ENCODE data around the gene VASH1.

VASH1 gene

GRCh38 chr14:76782885-76783566 lies 21.8 kb downstream of the VASH1 start:
- no peak overlapping the region for H3K4me3 ChIP-seq (ENCODE audit: low read depth, low read length)
- TF ChIP-seq CTCF (IDR thresholded peaks at IDR 0.05; ENCODE audit: low read depth, low read length), result no peak

GRCh38 chr14:76784266-76784874 lies 23.1 kb downstream of the VASH1 start:
- no peak overlapping the region for H3K4me3 ChIP-seq (ENCODE audit: low read depth, low read length)
- TF ChIP-seq CTCF (IDR thresholded peaks at IDR 0.05; ENCODE audit: low read depth, low read length), result no peak

GRCh38 chr14:76784881-76785280 lies 23.6 kb downstream of the VASH1 start:
- no peak overlapping the region for H3K4me3 ChIP-seq (ENCODE audit: low read depth, low read length)
- peak; percentile 89 for TF ChIP-seq CTCF (IDR thresholded peaks at IDR 0.05; ENCODE audit: low read depth, low read length)

- no peak for TF ChIP-seq CTCF (IDR thresholded peaks at IDR 0.05; ENCODE audit: low read depth, low read length)
- H3K4me3 ChIP-seq (ENCODE audit: low read depth, low read length), result no peak overlapping the region
These were observed 25.3 kb downstream of the VASH1 start for GRCh38 chr14:76786601-76787000.

GRCh38 chr14:76792422-76792821 lies 31.2 kb downstream of the VASH1 start:
- TF ChIP-seq CTCF (IDR thresholded peaks at IDR 0.05; ENCODE audit: low read depth, low read length), result no peak
- no peak overlapping the region for H3K4me3 ChIP-seq (ENCODE audit: low read depth, low read length)

GRCh38 chr14:76793324-76793723 lies 32.1 kb downstream of the VASH1 start:
- no peak for TF ChIP-seq CTCF (IDR thresholded peaks at IDR 0.05; ENCODE audit: low read depth, low read length)
- H3K4me3 ChIP-seq (ENCODE audit: low read depth, low read length), result no peak overlapping the region

GRCh38 chr14:76793956-76794355 lies 32.7 kb downstream of the VASH1 start:
- H3K4me3 ChIP-seq (ENCODE audit: low read depth, low read length), result no peak overlapping the region
- TF ChIP-seq CTCF (IDR thresholded peaks at IDR 0.05; ENCODE audit: low read depth, low read length), result no peak

All from WI38 (cell line).